Stimulated activated CD8-positive, alpha-beta memory T cell treated with anti-CD3 and anti-CD28 coated beads, Interleukin-12 subunit alpha, Interleukin-12 subunit beta, amount 100 ng/mL, for 1 hour (primary cell): ENCODE measurements around the gene SPSB3.

Experiments
- DNase-seq: peaks from one replicate; pipeline ENCODE4 v3.0.0-alpha.2; 2020; ENCODE audit warnings: low read depth

SPSB3 gene

DNA sequence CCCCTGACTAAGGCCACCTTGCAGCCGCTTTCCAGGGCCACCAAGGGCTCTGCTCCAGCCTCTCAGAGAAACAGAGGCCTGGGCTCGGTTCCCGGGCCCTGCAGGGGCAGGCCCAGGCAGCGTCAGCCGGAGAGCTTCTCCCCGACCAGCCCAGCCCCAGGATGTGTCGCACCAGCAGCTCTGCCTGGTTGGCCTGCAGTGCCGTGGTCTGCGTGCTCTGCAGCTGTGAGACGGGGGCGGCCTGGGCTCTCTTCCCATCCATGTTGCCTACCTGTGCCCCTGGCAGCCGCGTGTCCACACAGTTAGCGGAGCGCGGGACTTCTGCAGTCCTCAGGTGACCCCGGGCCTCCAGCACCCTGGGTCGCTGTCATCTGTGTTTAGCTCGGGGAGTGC lies 6.3 kb upstream of the SPSB3 start:
- no peak for DNase-seq

DNA sequence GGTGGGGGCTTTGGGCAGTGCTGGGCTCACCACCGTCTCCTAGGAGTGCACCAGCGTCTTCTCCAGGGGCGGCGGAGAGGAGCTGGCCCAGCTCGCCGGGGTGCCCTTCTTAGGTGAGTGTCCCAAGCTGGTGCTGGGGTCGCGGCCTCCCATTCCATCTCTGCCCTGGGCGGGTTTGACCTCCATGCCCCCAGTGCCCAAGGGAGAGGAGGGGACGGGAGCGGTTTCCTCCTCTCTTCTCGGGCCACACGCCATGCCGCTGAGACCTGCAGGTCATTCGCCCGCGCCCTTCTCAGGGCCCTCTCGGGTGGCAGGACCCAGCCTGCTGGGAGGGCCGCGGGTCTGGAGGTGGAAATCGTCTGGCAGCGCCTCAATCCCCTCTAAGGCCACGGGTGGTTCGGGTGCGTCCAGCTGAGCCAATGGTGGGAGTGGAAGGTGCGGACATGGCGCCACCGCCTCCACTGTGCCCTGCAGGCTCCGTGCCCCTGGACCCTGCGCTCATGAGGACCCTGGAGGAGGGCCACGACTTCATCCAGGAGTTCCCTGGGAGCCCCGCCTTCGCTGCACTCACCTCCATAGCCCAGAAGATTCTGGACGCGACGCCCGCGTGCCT lies 5.8 kb upstream of the SPSB3 start:
- no peak for DNase-seq

DNA sequence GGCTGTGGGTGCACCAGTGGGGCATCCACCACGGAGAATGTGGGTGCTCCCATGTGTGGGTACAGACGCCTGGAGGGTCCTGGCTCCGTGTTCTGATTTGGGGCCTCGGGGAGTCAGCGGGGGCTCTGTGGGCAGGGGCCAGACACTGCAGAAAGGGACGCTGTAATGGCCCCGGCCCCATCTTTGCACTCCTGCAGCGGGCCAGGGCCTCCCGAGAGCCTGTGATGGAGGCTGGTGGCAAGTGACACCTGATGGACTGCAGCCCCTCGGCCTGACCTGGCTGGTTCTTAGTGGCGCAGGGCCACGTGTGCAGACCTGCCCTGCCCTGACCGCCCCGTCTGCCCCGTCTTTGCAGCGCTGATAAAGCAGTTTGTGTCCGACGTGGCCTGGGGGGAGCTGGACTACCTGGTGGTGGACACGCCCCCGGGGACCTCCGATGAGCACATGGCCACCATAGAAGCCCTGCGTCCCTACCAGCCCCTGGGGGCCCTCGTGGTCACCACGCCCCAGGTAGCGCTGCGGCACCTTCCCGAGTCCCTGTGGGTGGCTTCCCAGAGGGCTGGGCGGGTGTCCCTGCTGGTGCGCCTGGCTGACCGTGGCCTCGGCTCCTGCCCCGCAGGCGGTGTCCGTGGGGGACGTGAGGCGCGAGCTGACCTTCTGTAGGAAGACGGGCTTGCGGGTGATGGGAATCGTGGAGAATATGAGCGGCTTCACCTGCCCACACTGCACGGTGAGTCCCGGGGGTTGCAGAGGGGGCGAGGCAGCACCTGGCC lies 5.1 kb upstream of the SPSB3 start:
- no peak for DNase-seq

DNA sequence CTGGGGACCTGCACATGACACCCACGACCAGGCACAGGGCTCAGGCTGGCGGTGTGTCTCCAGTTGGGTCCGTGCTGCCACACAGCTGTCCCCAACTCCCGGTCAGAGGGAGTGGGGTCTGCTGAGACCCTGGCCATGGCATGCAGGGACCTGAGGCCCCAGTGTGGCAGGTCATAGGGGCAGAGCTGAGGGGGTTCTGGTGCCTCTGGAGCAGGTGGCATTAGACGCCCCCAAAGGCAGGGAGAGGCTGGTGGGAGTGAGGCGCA lies 4.6 kb upstream of the SPSB3 start:
- no peak for DNase-seq

DNA sequence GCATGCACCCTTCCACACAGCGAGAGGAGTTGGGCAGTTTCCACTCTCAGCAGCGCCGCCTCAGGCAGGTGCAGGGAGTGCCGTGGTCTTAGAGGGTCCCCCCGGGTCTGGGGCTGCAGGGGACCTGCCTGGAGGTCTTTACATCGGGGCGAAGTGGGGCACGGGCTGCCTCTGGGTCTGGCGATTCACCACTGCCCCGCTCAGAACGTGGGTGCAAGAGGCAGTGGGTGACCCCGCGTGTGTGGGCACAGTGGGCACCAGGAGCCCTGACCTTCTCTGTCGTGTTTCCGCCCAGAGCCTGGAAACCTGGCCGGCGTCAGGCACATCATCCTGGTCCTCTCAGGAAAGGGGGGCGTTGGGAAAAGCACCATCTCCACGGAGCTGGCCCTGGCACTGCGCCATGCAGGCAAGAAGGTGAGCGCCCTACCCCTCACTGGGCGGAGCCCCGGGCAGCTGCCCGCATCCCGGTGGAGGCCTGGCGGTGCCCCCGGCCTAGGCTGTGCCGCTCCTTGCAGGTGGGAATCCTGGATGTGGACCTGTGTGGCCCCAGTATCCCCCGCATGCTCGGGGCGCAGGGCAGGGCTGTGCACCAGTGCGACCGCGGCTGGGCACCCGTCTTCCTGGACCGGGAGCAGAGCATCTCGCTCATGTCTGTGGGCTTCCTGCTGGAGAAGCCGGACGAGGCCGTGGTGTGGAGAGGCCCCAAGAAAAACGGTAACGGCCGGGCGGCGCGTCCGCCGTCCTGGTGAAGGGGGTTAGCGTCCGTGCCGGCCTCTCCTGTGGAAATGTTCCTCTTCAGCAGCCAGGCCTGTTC lies 4.1 kb upstream of the SPSB3 start:
- no peak for DNase-seq

DNA sequence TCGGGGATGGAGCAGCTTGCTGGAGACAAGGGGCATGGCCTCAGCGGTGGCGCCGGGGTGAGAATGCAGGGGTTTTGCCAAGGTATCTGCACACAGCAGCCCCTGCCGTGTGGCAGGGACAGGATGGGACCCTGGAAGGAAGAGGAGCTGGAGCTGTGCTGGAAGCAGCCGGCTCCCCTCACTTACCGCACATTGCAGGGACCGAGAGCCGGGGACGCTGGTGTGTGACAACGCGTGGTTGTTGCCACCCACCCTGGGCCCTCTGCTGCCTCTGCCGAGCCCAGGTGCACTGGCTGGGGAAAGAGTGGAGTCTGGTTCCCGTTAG lies 3.4 kb upstream of the SPSB3 start:
- no peak for DNase-seq

DNA sequence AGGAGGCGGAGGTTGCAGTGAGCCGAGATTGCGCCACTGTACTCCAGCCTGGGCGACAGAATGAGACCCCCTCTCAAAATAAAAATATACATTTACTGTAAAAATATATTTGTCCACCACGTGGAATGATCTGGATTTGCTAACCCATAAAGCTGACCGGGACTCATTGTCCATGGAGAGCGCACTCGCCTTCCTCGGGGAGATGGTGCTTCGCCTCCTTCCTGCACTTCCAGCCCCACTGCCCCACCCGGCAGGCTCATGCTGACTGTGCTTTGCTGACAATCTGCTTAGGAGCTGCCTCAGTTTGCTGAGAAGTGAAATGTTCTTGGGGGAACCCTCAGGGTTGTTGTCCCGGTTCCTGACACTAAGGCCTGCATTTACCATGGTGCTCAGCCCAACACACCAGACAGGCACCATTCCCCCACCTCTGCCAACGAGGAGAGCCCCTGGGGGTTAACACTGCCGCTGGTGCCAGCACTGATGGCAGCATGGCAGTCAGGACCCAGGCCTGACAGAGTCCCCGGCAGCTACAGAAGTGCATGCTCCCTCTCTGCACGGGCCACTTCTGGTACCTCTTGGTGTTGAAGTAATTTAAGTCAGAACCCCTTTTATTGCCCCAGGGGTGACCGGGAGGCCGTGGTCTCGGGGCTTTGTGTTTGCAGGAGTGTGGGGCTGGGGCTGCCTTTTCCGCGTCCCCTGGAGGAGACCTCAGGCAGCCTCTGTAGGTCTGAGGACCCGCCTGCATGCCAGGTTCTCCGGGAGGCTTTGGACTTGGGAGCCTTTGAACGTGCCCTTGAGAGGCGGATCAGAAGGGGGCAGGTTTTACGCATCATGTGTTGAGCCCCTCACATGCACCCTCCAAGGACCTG lies 2.8 kb upstream of the SPSB3 start:
- no peak for DNase-seq

DNA sequence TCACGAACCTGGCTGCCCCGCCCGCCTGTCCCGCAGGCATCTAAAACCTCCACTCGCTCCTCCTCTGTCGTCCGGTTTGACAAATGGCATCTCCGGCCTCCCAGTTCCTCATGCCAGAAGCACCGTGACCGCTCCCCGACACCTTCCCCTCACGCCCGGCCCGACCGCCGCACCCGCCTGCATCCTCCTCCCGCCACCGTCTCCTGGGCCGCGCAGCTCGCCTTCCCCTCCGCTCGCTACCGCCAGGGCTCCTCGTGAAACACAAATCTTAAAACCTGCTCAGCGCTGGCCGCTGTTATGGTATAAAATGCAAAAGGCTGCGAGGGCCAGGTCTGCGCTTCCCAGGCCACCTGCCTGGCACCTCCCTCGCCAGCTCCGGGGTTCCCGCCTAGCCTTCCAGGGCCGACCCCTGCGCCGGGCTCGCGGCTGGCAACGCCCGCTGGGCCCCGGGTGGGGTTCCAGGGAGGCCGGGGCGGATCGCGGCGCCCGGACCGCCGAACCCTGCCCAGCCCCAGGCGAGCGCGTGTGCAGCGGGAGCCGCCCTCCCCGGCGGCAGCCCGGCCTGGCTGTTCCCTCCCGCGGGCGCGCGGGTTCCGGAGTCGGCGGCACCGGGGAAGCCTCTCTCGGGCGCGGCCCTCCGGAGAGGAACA lies 488 bp downstream of the SPSB3 start:
- DNase-seq = no peak

DNA sequence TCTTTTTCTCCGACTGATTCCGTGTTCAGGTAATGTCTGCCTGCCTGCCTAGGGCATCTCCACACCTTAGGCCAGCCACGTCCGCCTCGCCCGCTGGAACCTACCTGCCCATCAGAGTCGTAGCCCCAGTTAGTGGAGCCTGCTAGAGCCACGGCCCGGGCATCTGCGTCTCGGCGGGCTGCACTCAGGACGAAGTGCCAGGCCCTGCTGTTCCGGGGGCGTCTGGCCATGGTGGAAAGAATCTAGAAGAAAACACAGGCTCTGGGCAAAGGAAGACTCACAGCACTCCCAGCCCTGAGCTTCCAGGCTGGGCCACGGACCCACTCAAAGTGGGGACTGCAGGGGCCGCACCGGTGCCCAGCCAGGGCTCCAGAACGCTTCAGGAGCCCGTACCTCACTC lies 1.1 kb downstream of the SPSB3 start:
- DNase-seq = no peak

DNA sequence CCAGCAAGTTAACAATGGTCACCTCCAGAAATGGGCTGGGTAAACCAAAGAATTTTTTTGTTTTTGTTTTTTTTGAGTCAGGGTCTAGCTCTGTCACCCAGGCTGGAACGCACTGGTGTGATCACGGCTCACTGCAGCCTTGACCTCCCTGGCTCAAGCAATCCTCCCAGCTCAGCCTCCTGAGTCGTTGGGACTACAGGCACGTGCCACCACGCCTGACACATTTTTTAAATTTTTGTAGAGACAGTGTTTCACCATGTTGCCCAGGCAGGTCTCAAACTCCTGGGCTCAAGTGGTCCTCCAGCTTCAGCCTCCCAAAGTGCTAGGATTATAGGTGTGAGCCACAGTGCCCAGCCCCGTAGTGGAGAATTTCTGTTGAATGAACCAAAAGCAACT lies 1.7 kb downstream of the SPSB3 start:
- DNase-seq = no peak

DNA sequence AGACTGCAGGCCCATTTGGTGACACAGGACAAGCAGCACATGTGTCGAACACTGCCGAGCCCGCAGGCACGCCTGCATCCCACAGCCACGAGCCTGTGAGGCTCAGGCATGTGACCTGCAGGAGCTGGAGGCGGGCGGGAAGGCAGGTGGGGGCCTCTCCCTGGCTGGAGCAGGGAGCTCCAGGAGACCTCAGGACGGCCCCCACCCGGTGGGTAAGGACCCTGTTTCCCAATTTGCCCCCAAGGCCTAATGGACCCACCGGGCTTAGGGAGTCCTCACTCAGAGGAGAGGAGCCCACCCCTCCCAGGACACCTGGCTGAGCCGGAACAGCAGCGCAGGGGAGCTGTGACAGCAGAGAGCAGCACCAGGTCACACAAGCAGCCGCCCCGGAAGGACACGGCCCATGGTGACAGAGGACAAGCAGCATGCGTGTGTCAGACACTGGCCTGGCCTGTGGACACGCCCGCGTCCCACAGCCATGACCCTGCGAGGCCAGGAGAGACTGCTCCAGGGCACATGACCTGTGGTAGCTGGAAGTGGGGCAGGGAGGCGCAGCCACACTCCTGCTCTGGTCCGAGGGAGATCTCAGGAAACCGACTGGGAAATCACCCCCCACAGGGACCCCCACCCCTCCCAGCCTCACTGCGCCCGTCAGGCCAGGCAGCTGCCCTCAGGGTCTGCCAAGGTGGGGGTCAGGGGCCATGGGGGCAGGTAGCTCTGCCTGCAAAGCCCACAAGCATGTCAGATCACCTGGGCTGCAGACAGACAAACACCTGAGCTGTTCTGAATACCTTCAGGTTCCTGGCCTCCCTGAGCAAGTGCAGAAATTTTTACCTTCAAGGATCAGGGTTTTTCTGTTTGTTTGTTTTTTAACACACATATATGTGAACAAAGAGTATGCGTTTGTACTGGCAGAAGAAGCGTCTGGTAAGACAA lies 2.4 kb downstream of the SPSB3 start:
- DNase-seq = no peak

DNA sequence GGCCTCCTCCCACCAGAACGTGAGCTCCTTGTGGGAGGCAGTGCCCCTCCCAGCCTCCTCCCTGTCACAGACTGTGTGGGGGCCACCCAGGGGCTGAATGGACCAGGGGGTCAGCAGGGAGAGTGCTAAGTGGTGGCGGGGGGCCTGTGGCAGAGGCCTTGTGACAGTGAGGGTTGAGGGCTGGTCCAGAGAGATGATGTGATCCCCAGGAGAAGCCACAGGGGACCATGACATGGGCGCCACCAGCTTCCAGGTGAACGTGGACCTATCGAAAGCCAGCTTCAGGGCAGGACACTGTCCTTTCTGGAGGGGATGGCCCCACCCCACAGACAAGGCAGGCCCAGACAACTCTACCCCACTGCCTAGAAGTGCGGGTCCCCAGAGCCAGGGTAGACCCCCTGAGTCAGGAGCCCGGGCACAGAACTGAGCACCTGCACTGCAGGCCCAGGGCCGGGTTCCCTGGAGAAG lies 3.1 kb downstream of the SPSB3 start:
- no peak for DNase-seq

DNA sequence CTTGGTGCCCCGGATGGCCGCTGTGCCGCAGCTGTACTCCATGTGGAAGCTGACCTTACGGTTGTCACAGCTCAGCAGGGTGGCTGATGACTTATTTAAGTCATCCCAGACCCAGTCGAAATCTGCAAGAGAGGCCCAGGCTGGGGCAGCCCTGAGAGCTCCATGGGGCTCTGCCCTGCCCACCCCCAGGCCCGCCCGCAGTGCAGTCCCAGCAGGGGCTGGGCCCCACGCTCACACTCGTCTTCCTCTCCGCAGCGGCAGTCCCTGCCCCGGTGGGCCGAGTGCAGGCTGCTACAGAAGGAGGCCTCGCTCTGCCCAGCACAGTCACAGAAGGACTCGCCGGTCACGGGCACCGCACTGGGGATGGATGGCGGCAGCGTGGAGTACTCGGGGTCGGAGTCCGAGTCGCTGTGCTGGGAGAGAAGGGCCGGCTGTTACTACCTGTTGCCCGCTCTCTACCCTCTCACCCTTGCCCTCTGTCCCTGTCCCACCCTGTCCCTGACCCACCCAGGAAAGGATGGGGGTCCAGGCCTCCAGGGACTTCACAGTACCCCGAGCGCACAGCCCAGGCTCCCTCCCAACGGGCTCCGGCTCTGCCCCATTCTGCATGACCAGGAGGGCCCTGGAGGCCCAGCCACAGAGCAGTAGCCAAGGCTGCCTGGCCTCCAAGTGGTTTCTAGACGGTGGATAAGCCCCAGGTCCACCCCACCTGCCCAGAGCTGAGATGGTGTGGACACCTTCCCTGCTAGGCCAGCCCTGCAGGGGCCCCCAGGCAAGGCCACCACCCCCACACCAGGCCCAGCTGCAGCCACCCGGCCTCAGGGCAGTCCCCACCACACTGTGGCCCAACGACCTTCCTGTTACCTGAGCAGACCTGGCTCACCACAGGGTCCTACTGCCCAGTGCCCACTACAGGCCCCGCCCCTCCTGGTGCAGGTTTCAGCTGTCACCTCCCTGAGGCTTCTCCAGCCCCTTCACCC lies 3.9 kb downstream of the SPSB3 start:
- DNase-seq = no peak

DNA sequence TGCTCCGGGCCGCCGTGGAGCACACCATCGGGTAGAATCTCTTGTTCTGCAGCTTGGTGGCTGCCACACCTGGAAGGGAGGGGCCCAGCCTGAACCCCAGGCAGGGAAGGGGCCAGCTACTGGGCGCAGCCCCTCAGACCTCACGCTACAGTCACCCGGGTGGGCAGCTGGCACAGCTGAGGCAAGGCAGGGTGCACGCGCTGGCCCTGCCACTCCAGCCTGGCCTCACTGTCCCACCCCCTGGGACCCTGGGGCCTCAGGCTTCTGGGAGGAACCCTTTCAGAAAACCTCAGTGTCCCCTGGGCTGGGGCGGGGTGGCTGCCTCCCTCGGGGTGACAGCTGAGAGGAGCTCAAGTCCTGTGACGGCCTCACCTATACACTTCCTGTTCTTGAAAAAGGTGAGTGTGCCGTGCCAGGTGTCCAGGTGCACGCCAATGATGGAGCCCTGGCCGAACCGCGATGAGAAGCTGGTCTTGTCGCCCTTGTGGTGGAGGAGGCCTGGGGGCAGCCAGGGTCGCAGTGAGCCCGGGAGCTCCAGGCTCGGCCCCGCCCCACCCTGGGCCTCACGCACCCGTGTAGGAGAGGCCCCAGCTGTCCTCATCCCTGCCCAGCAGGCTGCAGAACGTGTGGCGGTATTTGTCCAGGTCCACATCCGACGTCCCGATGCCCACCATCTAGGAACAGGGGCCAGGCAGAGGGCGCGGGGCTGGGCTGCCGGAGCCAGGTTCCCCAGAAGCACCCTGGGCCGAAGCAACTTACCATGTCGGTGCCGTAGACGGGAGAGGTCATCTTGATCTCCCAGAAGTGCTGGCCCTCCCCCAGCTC lies 4.8 kb downstream of the SPSB3 start:
- DNase-seq = no peak

DNA sequence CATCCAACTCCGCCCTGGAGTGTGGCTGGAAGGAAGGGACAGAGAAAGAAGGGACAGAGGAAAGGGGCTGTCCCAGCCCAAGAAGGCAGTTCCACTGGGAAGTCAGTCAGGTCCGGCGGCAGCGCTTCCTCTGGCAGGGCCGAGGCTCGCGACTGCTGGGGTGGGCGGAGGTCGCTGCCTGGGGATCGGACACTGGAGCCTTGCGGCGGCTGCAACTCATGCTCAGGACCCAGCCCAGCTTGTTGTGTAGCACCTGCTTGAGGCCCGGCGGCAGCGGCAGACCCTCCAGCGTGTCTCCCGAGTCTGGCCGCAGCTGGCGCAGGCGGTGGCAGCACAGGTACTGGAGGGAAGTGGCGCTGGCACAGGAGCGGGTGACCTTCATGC lies 5.4 kb downstream of the SPSB3 start:
- DNase-seq = no peak

DNA sequence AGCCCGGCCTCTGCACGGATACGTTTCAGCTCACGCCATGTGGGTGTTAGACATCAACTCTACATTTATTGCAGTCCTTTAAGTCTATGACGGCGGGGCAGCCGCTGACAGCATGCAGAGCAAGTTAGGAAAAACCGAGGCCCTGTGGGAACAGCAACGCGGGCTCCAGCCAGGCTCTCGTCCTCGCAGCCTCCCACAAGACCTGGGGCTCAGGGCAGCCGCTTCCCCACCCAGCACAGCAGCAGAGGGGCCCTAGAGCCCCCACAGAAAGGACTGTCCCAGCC lies 5.8 kb downstream of the SPSB3 start:
- DNase-seq = no peak

DNA sequence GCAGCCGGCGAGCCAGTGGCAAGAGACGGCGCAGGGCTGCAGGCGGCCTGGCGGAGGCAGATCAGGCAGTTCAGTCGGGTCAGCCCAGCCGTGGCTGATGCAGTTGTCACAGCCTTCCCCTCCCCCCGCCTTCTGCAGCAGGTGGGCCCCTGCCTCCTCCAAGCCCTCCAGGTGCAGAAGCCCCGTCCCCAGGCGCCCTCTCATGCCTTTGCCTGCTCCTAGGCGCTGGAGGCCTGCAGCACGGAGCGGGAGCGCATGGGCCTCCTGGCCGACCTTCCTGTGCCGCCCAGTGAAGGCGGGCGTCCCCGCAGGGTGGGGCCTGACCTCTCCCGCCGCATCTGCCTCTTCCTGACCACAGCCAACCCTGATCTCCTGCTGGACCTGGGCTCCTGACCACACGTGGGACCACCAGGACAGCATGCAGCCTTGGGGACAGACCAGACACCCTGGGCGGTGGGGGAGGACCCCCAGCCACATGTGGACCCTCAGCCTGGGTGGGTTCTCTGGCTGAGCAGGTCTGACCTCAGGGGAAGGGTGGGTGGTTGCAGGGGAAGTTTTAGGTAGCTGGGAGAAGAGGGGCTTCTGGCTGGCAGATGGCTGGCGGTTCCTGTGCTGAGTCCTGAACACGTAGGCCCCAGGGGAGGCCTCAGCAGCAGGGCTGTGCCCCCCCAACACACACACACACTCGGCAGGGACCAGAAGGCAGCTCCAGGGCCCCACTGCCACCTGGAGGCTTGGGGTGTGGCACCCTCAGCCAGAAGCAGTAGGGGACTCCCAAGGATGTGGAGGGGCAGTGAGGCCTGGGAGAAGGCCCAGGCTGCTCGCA lies 6.3 kb downstream of the SPSB3 start:
- DNase-seq = no peak
